HG03039 (cell line): ENCODE data around the gene JUNB.
"Not testable (repeated sequence)": the region's sequence is repeated elsewhere in the genome, so short reads cannot be mapped to it uniquely, and the experiment has no call there.

Experiments
- ATAC-seq: cut with Tn5 transposase; IDR thresholded peaks from one replicate; pipeline ENCODE4 v1.9.1; 2021; ENCODE audit warnings: mild to moderate bottlenecking, moderate library complexity; ENCODE audit not compliant: unreplicated experiment

The JUNB gene

GRCh38 chr19:12788682-12789097 is 2.6 kb upstream of the JUNB start:
- ATAC-seq: no peak

DNA sequence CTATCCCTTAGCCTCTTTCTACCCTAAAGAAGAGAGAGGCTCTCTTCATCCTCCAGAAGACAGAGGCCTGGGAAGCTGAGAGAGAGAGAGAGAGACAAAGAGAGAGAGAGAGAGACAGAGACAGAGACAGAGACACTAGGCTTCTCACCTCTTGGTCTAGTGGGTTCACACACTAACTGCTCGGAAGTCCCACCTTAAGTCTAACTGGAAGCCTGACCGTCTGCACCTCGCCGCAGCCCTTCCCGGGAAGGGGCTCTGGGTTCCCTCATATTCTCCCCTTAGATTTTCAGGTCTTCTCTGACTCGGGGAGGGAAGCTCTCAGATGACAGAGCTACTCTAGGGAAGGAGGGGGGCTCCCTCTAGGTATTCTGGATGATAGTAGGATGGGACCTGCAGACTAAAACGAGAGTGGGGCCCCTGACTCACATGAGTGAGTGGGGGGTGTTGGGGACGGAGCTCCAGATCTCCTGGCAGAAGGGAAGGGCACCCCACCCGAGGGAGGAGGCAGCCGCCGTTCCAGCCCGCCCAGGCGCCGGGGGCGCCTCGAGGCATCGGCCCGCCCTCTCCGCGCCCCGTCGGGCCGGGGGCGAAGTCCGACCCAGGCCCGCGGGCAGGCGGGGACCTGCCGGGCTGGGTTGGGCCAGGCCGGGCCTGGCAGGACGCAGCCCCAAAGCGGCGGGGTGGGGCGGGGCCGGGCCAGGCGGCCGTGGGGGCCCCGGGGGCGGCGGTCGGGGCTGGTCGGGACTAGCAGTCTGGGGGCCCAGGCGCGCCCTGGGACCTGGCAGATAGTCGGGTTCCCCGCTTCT is 2.0 kb upstream of the JUNB start:
- ATAC-seq: no peak

DNA sequence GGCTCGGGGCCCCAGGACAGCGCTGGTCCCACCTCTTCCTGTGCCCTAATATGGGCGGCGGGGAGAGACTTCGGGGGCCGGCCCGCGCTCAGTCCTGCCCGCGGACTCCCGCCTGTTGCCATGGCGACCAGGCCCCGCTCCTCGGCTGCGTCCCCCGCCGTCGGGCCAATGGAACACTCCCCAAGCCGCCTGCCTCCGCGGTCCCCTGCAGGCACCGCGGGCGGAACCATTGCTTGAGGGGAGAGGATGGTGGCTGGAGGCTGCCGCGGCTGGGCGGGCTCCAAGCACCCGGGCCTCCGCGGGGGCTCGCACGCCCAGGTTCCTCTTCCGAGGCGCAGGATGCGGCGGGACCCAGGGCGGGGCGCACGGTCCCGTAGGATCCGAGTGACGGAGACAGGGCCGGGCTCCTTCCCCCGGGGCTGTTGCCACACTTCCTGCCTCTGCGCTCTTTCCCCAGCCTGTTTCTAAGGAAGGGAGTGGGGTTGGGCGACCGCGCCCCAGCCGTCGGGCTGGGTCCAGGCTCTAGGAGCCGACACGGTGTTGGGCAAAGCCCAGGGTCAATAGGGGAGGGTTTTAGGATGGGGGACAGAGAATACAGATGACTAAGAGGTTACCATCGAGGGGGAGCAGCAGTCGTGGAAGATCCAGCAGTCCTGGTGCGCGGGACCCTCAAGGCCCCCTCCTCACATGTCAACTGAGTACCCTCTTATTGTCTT is 1.2 kb upstream of the JUNB start:
- ATAC-seq: peak; percentile 27

GRCh38 chr19:12790628-12791344 is 500 bp upstream of the JUNB start:
- ATAC-seq: no peak

- no peak for ATAC-seq
Measured at GRCh38 chr19:12792051-12792852, 966 bp downstream of the JUNB start.

DNA sequence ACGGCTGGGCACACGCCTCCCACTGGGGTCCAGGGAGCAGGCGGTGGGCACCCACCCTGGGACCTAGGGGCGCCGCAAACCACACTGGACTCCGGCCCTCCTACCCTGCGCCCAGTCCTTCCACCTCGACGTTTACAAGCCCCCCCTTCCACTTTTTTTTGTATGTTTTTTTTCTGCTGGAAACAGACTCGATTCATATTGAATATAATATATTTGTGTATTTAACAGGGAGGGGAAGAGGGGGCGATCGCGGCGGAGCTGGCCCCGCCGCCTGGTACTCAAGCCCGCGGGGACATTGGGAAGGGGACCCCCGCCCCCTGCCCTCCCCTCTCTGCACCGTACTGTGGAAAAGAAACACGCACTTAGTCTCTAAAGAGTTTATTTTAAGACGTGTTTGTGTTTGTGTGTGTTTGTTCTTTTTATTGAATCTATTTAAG is 1.6 kb downstream of the JUNB start:
- ATAC-seq: no peak

DNA sequence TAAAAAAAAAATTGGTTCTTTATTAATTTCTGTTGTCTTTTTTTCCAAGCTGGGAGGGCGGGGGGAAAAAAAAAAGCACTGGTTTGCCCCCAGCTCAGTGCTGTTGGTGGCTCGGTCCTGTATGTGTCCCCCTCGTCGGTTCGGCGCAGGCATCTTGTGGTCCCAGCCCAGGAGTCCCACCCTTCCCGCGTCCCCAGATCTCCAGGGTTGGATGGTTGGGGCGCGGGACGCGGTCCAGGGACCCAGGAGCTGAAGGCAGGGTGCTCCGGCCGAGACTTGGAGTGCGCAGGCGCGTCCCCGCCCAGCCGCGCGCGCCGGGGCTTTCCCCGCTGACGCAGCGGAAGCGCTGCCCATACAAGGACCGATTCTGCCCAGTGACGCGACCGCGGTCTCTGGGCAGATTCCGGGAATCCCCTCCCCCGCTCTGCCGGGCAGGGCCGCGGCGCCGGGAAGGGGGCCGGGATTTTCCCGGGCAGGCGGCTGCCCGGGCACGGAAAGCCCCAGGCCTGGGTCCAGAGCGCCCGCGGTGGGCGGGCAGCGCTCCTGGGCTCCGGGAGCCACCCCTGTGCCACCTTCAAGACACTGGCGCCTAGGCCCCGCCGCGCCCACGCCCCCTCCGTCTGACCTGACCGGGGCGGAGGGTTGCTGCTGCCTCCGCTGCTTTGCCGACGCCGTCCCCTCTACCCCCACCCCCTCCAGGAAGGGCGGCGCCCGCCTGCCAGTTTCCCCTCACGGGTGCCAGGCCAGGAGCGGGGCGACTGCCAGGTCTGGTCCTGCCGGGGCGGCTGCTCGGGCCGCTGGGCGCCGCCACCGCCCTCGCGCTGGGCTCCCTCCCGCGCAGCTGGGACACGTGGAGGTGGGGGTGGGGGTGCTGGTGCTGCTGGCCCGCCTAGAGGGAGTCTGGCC is 2.3 kb downstream of the JUNB start:
- ATAC-seq: peak; percentile 26

GRCh38 chr19:12794196-12794941 is 3.1 kb downstream of the JUNB start:
- ATAC-seq: no peak

DNA sequence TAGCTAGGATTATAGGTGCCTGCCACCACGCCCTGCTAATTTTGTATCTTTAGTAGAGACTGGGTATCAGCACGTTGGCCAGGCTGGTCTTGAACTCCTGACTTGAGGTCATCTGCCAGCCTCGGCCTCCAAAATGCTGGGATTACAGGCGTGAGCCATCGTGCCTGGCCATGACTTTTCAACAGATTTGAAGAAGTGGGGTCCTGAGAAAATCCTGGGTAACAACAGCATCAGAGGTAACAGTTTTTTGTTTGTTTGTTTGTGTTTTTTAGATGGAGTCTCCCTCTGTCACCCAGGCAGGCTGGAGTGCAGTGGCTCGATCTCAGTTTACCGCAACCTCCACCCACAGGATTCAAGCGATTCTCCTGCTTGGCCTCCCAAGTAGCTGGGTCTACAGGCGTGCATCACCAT is 3.7 kb downstream of the JUNB start:
- no peak for ATAC-seq

DNA sequence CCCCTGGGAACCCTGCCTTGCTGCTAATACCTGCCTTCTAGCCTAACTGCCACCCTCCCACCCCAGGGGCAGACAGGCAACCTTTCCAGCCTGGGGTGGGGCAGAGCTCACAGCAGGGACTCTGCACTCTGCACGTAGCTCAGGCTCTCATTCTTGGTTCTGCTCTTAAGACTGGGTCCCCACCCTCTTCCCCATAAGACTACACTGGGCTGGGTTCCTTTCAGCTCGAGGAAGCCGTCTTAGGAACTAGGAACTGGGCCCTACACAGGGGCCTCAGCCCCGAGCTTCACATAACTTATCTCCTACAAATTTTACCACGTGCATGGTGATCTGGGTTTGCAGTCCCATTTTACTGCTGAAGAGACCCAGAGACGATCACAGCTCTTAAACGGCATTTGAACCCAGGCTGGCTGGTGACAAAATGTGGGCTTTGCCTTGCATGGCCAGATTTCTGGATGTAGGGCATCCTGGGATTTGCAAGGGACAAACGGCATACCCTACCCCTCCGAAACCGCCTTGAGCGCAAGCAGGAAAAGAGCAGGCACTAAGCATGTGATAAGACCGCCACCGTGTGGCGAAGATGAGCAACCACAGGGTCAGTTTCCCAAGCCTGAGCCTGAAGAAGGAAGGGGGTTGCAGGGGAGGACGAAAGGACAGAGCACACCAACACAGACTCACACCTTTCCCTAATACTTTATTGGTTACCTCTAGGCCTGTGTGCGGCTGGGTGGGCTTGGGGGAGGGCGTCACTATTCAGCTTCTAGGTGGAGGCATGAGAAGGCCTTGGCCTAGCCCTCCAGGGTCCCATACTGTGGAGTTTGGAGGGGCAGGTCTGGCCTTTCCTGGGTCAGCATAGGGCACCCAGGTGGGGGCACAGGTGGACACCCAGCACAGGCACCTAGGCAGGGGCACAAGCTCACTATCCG is 5.1 kb downstream of the JUNB start:
- no peak for ATAC-seq

DNA sequence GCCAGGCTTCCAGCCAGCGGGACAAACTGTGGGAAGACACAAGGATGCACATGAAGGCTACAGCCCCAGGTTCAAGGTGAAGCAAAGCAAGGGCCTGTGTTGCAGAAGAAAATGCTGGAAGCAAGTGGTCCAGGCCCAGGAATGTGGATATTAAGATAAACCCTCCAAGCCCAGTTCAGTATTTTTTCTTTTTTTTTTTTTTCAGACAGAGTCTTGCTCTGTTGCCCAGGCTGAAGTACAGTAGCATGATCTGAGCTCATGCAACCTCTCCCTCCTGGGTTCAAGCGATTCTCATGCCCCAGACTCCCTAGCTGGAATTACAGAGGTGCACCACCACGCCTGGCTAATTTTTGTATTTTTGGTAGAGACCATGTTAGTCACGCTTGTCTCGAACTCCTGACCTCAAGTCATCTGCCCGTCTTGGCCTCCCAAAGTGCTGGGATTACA is 5.9 kb downstream of the JUNB start:
- no peak for ATAC-seq

DNA sequence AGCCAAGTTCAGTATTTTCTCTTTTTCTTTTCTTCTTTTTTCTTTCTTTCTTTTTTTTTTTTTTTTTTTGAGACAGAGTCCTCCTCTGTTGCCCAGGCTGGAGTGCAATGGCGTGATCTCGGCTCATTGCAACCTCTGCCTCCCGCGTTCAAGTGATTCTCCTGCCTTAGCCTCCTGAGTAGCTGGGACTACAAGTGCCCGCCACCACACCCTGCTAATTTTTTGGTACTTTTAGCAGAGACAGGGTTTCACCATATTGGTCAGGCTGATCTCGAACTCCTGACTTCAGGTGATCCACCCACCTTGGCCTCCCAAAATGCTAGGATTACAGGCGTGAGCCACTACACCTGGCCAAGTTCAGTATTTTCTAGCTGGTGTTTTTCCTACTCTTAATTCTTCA is 6.3 kb downstream of the JUNB start:
- not testable (repeated sequence) for ATAC-seq

- no peak for ATAC-seq
Measured at GRCh38 chr19:12799742-12800465, 8.6 kb downstream of the JUNB start.

- no peak for ATAC-seq
Measured at GRCh38 chr19:12800466-12800770, 9.1 kb downstream of the JUNB start.

GRCh38 chr19:12800923-12801465 is 9.7 kb downstream of the JUNB start:
- ATAC-seq: no peak

DNA sequence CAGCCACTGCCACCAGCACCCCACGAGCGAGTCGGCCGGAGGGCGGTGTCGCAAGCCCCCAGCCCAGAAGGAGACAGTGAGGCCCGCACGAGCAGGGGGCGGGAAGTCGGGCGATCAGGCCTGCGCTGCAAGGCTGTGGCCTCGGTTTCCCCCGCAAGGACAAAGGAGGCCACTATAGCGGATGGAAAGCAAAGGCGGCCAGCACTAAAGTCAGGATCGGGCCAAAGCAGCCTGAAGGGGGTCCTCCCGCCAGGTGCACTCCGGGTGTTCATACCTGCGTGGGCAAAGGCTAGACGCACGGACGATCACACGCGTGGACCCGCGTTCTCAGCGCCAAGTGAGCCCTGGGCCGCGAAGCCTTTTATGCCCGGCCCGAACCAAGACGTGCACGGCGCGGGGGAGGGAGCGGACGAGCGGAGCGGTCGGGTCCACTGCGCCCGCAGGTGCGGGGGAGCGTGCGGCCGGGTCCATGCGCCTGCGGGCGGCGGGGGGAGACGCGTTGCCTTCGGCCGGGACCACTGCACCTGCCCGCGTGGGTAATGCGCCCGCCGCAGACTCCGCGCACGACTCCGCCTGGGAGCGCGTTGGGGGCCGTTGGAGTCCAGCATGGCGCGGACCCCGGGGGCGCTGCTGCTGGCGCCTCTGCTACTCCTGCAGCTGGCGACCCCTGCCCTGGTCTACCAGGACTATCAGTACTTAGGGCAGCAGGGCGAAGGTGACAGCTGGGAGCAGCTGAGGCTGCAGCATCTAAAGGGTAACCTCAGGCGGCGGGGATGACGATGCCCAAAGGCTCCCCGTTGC is 10.4 kb downstream of the JUNB start, which contains the start of the genes PRDX2 and THSD8:
PRDX2 (minus strand) TSS at position 335 of the 801 bp plus-strand sequence. CDS start 539 bp downstream, outside the sequence.
THSD8 (plus strand) TSS at position 604 of the 801 bp plus-strand sequence; CDS start at position 607, 3 bp downstream.
- ATAC-seq: no peak
